AG08396 (cell line): ENCODE measurements around the gene HDHD2.

Source experiments
- DNase-seq: peaks from one replicate; pipeline ENCODE4 v3.0.0; 2012; ENCODE audit warnings: low spot score, mixed read lengths

HDHD2 gene

DNA sequence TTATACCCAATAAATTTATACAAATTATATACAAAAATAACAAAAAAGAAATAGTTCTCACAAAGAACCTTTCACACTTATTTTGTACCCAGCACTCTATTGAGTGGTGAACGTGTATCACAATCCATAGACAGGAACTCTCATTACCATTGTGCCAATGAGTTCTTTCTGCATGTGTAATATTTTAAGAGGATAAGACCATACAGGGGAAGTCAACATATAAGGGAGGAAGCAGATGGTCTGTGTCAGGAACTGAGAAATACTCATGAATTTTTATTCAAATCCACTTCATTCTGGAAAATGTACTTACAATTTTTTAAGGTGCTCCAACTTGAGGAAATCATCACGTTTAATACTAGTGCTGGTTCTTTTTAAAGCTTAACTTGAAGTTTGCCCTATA, 87.8 kb downstream of the HDHD2 start:
- no peak for DNase-seq
